Progenitor cell of endocrine pancreas (in vitro differentiated cells): ENCODE results near the gene CCT4. TPM values are rescaled to one million over a fixed set of nuclear protein-coding genes. Genes with fewer than 3 reads are reported as not detected.
"Not testable (repeated sequence)": the region's sequence is repeated elsewhere in the genome, so short reads cannot be mapped to it uniquely, and the experiment has no call there.

ENCODE experiments used
- DNase-seq: peaks from one replicate; pipeline ENCODE4 v3.0.0; 2021; ENCODE audit warnings: low spot score; ENCODE audit not compliant: unreplicated experiment
- H3K27ac Mint-ChIP-seq: 2 replicates; pipeline ENCODE4 v1.8.0; 2021; ENCODE audit warnings: mild to moderate bottlenecking, moderate library complexity, mixed read lengths
- H3K27me3 Mint-ChIP-seq: 2 replicates; pipeline ENCODE4 v1.8.0; 2021; ENCODE audit warnings: mixed read lengths
- H3K36me3 Mint-ChIP-seq: 2 replicates; pipeline ENCODE4 v1.8.0; 2022; ENCODE audit warnings: mixed read lengths; ENCODE audit not compliant: insufficient read depth
- H3K4me1 Mint-ChIP-seq: 2 replicates; pipeline ENCODE4 v1.8.0; 2021; ENCODE audit warnings: low read depth, mixed read lengths
- H3K4me3 Mint-ChIP-seq: 2 replicates; pipeline ENCODE4 v1.8.0; 2021; ENCODE audit warnings: low read depth, mild to moderate bottlenecking, moderate library complexity, mixed read lengths
- H3K9me3 Mint-ChIP-seq: 2 replicates; pipeline ENCODE4 v1.8.0; 2021; ENCODE audit warnings: low read depth, mixed read lengths
- CTCF ChIP-seq: fragments of 200-600 bp; sonication (generic); IDR thresholded peaks from one replicate; pipeline ENCODE4 v1.5.0; 2021; ENCODE audit warnings: antibody characterized with exemption, mild to moderate bottlenecking; ENCODE audit not compliant: unreplicated experiment
- total RNA-seq: library from RNA; stranded (reverse); gene quantifications from 2 replicates; pipeline ENCODE4 v1.2.1, GENCODE V29; 2021

CCT4 gene
- total RNA-seq, 1 donor from 2014 or later: 167 TPM

- Mint-ChIP-seq H3K36me3 (no peaks in the 10 kb centered on the region), H3K27ac (peak overlapping the region; percentile 98), H3K4me3 (peak overlapping the region; percentile 80), H3K9me3 (no peaks in the 10 kb centered on the region), H3K27me3 (no peaks in the 10 kb centered on the region), H3K4me1 (peaks cover 7% of the 10 kb centered on the region)
- no peak for DNase-seq
- no peak for TF ChIP-seq CTCF
These were observed 33.2 kb downstream of the CCT4 start for GRCh38 chr2:61855318-61855613.

DNA sequence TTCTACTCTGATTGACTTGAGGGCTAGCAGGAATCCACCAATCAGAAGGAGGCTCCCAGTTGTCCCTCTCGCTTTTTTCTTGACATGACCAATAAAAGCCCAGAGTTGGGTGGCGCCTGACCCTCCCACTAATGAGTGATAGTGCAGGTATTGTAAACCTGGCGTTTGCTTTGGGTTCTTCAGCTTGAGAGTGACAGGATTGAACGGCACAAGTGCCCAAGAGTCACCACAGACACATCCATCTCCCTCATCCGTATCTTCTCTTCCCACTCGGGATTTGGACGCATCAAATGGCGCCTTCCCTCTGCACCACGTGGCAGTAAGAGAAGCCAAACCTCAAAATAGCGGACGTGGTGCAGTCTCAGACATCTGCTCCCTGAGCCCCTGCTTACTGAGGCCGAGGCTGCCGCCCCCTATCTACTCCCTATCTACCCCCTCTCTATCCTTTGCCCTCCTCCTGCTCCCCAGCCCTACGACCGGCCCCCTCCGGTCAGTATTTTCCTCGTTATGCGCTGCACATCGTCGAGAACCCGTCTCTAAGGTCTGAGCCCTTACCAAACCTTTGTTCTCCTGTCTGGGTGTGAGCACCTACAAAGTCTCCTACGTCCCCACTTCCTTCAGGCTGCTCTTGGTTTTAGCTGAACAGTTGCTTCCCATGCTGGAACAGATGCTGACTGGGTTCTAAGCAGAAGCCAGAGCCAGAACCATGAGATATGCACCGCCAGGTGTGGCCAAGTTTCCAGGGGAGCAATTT is 33.7 kb downstream of the CCT4 start:
- Mint-ChIP-seq H3K36me3 (no peaks in the 10 kb centered on the region), H3K4me1 (peaks cover 7% of the 10 kb centered on the region), H3K27ac (peak overlapping the region; percentile 98), H3K4me3 (peak overlapping the region; percentile 80), H3K9me3 (no peaks in the 10 kb centered on the region), H3K27me3 (no peaks in the 10 kb centered on the region)
- no peak for TF ChIP-seq CTCF
- DNase-seq: peak; percentile 85

- H3K9me3 Mint-ChIP-seq: no peaks in the 10 kb centered on the region
- peak within 1 kb of the TSS; percentile 98 for H3K27ac Mint-ChIP-seq
- H3K4me1 Mint-ChIP-seq: peaks cover 7% of the 10 kb centered on the region
- peak; percentile 67 for DNase-seq
- H3K36me3 Mint-ChIP-seq: no peaks in the 10 kb centered on the region
- no peaks in the 10 kb centered on the region for H3K27me3 Mint-ChIP-seq
- peak within 1 kb of the TSS; percentile 80 for H3K4me3 Mint-ChIP-seq
- TF ChIP-seq CTCF: no peak
These were observed 34.5 kb downstream of the CCT4 start, which contains the start of gene FAM161A for GRCh38 chr2:61853847-61854563. Gene FAM161A (minus strand): TSS chr2:61854060. CDS start chr2:61854041, 19 bp downstream.

GRCh38 chr2:61853086-61853846 is 35.2 kb downstream of the CCT4 start:
- peak overlapping the region; percentile 97 for H3K27ac Mint-ChIP-seq
- no peaks in the 10 kb centered on the region for H3K9me3 Mint-ChIP-seq
- H3K36me3 Mint-ChIP-seq: no peaks in the 10 kb centered on the region
- H3K4me1 Mint-ChIP-seq: peaks cover 7% of the 10 kb centered on the region
- H3K4me3 Mint-ChIP-seq: peak overlapping the region; percentile 80
- no peaks in the 10 kb centered on the region for H3K27me3 Mint-ChIP-seq
- no peak for DNase-seq
- no peak for TF ChIP-seq CTCF

DNA sequence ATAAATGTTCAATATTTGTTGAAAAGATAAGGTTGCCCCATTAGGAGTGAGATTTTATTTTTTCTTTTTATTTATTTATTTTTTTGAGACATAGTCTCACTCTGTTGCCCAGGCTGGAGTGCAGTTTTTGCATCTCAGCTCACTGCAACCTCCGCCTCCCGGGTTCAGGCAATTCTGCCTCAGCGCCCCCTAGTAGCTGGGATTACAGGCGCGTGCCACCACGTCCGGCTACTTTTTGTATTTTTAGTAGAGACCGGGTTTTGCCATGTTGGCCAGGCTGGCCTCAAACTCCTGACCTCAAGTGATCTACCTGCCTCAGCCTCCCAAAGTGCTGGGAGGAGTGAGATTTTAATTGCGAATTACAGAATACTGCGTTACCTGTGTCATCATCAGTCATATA is 37.2 kb downstream of the CCT4 start:
- not testable (repeated sequence) for DNase-seq, H3K4me1 Mint-ChIP-seq, H3K4me3 Mint-ChIP-seq, H3K27me3 Mint-ChIP-seq, H3K27ac Mint-ChIP-seq, H3K36me3 Mint-ChIP-seq, H3K9me3 Mint-ChIP-seq
- peak; percentile 8 for TF ChIP-seq CTCF
